Tracheal epithelial cell (primary cell): ENCODE results near the gene GPN2. TPM values are rescaled to one million over a fixed set of nuclear protein-coding genes. Genes with fewer than 3 reads are reported as not detected.

Experiments
- total RNA-seq: library from RNA; depleted of rRNA; stranded (reverse); fragments of >200 nt; gene quantifications from 2 replicates; pipeline ENCODE4 v1.2.1, GENCODE V29; 2014

The GPN2 gene
- total RNA-seq: 8.4 and 9.2 TPM in 2 replicates

DNA sequence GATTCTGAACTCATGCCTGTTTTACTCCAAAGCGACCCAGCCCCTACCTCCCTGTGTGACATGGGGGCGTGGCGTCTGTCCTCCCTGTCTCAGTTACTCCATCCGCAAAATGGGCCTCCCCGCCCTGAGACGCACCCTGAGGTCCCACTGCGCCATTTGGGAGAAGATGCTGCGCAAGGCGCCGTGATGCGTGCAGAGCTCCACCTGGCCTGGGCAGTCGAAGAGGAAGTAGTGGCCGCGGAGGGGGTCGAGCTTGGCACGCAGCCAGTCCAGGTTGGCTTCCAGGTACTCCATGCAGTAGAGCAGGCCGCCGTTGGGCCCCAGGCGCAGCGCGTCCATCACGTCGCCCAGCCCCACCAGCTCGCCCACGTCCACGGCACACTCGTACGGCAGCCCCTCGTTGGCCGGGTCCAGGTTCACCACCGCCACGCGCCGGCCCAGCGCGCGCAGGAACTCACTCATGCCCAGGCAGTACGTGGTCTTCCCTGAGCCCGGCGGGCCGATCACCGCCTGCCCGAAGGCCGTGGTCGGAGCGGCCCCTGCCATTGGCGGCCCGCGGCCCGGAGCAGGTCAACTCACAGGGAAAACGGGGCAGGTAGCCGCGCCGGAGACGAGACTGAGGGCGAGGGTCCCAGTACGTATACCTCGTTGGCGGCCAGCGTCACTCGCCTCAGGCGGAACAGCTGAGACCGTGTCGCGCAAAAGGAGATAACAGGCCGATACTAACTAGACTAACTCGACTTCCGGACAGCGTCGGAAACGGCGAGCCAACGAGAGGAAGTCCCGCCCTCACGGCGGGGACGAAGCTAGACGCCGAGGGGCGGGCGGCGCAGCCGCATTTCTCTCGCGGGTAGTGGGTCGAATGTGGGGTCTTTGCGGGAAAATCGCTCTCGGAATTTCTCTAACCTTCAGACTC lies at the start of gene GPN2:
TSS of gene GPN2 (minus strand) at position 733 of the 916 bp plus-strand sequence. CDS start at position 546, 187 bp downstream.

DNA sequence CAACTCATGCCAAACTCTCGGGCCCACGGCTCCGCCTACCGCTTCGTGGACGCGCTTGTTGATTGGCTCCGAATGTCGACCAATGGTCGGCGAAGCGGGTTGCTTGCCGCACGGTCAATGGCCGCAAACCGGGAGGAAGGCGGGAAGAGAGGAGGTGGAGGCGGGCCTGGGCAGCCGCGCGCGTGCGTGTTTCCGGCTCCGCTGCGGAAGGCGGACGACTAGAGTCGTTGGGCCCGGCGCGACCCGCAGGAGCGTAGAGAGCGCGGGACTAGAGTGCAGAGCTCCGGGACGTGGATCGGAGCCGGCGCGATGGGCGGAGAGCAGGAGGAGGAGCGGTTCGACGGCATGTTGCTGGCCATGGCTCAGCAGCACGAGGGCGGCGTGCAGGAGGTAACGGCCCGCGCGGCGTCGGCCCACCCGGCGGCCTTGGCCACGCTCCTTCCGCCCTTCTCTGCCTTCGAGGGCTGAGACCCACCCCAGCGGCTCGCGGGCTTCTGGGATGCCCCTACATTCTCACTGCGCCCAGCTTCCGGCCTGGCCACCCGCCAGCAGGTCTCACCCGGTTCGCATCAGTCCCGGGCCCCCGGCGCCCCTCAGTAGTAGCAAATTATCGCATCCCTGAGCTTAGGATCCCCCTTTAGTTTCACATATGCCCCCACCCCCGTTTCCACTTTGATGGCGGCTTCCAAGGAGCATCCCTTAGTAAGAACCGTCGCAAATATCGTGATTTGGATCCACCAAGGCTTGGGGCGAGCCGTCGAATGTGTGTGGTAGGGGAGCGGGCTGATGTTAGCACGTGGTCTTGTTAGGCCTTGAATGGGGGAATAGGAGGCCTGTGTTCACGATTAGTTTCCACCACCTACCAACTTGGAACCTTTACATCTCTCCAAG lies 31.7 kb upstream of the GPN2 start, which contains the start of gene NUDC:
TSS of gene NUDC (plus strand) at position 204 of the 891 bp plus-strand sequence. CDS start at position 310, 106 bp downstream.

DNA sequence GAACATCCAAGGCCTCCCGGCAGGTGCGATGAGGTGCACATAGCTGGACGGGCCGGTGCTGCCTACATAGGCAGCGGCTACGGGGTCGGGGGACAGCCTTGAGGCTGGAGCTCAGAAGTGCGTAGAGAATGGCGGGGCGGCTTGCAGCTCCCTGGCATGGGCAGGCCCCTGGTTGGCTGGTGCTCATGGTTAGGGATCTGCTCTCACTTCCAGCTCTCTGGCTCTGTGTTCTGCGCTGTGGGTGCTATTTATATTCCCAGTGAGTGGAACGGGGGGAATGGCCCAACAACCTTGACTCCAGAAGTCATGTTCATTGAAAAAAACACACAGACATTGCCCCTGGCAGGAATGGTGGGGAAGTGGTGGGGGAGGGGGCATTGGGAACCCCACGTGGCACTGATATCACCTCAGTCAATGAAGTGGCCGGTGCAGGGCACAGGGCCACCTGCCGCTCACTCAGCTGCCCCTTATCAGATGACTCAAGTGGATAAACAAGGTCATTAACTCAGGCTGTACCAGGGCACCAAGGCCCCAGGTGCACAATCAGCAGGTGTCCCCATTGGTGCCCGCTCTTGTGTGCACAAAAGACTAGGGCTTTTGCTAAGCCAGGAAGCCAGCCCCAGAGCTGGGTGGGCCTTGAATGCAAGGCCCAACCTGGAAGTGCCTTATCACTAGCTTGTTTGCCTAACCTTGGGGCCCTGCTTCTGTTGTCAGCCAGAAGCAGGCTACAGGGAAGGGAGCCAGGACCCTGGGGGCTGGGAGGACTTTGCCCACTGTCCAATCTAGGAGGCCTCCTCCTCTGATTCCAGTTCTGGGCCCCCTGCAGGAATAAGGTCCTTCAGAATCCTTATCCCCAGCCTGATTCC lies 23.9 kb upstream of the GPN2 start, which contains the start of gene NR0B2:
TSS of gene NR0B2 (minus strand) at position 222 of the 866 bp plus-strand sequence. CDS start at position 187, 35 bp downstream.

DNA sequence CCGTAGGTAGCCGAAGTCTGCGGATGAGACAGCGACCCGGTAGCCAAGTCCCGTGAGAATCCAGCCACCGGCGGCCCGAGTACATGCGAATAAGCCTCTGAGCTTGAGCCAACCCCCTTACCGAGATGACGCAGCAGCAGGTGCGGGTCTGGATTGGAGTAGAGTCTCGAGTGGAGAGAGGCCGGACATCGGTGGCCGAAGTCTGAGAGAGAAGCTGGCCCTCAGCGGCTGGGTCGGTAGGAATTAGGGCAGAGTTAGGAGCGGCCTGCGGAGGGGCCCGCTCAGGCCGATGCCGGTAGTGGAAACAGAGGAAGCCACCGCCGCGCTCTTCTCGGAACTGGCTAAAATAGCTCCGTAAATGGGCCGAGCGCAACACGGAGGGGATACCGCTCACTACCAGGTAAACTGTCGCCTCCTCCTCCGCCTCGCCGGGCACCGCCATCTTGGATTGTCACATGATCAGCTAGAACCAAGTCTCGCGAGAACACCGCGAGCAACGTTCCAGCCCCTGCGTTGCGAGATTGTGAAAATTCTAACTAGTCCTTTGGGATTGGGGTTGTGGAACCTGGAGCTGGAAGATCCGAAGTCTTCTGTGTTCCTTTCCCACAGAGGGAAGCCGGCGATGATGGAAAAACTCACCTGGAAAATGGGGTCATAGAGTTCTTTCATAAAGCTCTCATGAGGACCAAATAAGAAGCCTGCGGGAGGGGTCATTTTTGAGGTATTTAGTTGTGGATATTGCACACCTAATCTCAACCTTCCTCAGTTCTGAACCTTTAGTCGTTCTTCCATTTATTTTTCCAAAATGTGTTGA lies 10.1 kb upstream of the GPN2 start, which contains the start of gene GPATCH3:
TSS of gene GPATCH3 (minus strand) at position 467 of the 814 bp plus-strand sequence. CDS start at position 442, 25 bp downstream.

DNA sequence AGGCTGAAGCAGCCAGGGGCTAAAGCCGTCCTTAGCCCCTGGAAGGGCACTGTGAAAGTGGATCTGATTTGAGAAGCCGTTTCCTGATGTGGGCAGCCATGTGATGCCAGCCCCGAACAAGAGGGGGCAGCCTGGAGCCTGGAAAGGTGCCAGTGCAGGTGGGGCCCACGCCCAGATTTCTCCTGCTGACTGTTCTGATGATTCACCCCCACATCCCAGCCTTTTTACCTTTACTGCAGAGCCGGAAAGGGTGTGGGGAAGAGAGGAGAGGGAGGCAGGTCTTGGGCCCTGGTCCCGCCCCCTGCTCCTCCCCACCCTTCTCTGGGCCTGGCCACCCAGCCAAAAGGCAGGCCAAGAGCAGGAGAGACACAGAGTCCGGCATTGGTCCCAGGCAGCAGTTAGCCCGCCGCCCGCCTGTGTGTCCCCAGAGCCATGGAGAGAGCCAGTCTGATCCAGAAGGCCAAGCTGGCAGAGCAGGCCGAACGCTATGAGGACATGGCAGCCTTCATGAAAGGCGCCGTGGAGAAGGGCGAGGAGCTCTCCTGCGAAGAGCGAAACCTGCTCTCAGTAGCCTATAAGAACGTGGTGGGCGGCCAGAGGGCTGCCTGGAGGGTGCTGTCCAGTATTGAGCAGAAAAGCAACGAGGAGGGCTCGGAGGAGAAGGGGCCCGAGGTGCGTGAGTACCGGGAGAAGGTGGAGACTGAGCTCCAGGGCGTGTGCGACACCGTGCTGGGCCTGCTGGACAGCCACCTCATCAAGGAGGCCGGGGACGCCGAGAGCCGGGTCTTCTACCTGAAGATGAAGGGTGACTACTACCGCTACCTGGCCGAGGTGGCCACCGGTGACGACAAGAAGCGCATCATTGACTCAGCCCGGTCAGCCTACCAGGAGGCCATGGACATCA lies 27.1 kb downstream of the GPN2 start, which contains the start of gene SFN:
TSS of gene SFN (plus strand) at position 369 of the 904 bp plus-strand sequence. CDS start at position 433, 64 bp downstream.

DNA sequence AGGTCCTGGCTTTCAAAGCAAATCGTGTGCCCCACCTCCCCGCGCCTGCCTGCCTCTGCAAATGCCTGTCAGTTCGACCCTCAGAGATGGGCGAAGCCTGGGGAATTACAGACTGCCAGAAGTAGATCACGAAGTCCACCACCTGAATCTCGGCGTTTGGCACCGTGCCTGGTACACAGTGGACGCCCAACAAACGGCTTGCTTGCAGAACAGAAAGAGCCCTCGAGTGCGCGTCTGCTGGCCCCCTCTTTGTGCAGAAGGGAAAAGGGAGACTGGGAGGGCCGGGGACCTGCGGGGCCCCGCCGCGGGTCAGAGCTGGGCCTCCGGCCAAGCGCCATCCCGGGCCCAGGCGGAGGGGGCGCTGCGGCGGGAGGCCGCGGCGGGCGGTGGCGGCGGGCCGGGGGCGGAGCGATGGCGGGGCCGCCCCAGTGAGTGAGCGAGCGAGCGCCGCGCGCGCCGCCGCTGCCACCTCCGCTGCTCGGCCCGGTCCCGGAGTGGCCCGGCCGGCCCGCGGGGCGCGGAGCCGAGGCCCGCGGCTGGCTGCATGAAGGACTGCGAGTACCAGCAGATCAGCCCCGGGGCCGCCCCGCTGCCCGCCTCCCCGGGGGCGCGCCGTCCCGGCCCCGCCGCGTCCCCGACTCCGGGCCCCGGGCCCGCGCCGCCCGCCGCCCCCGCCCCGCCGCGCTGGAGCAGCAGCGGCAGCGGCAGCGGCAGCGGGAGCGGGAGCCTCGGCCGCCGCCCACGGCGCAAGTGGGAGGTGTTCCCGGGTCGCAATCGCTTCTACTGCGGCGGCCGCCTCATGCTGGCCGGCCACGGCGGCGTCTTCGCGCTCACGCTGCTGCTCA lies 63.6 kb downstream of the GPN2 start, which contains the start of gene ZDHHC18:
TSS of gene ZDHHC18 (plus strand) at position 428 of the 845 bp plus-strand sequence. CDS start at position 545, 117 bp downstream.

Other genes with a start within 250 kb of the GPN2 start
- 10.4 and 13.6 TPM in 2 replicates for gene ARID1A, start 194.3 kb downstream of the GPN2 start, total RNA-seq
- gene PIGV, start 102.3 kb downstream of the GPN2 start, total RNA-seq: 16.1 and 21.5 TPM in 2 replicates
- gene ZDHHC18, start 63.6 kb downstream of the GPN2 start, total RNA-seq: 7.7 and 13.5 TPM in 2 replicates
- gene SFN, start 27.1 kb downstream of the GPN2 start, total RNA-seq: 704 and 1,068 TPM in 2 replicates
- 5.1 and 8.4 TPM in 2 replicates for gene GPATCH3, start 10.2 kb upstream of the GPN2 start, total RNA-seq
- not detected in 2 replicates for gene NR0B2, start 23.7 kb upstream of the GPN2 start, total RNA-seq
- 11.9 and 18.8 TPM in 2 replicates for gene NUDC, start 31.5 kb upstream of the GPN2 start, total RNA-seq
- gene KDF1, start 70.2 kb upstream of the GPN2 start, total RNA-seq: 14.2 and 21.1 TPM in 2 replicates
- gene TRNP1, start 103.4 kb upstream of the GPN2 start, total RNA-seq: 26.0 and 42.2 TPM in 2 replicates
- 50.1 and 60.7 TPM in 2 replicates for gene TENT5B, start 122.6 kb upstream of the GPN2 start, total RNA-seq